Midbrain (tissue), 1 donor: ENCODE results near the gene ZNF664.

Experiments
- DNase-seq: peaks from one replicate; lab custom pipeline; 2025; lab: John Stamatoyannopoulos, UW

Gene ZNF664

GRCh38 chr12:124010687-124011086 is 37.7 kb downstream of the ZNF664 start:
- DNase-seq, result no peak

DNA sequence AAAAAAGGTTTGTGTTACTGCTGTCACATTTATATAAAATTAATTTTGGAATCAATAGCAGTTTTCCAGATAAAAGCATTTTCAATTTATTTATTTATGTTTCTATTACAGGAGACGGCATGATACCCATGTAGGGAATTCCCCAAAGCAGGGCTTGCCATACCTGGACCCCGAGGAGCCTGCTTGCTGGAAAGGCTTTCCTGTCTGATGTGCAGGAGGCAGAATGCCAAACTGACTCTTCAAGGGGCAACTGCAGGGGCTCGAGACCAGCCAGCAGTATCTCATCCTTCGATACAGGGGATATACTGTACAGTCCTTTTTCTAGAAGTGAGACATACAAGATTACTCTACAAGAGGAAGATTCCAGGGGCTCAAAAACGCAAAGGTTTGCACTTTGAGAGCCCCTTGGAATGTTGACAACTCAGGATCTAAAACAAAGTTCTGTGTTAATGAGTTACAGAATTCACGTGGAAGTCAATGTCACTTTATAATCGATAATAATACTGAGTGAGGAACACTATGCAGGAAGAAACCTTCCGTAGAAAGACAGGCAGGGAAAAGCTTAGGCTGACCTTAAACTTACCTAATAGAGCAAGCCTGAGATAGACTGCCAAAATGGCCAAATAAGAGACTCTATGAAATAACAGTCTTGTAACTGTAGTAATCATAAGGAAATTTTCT is 38.6 kb downstream of the ZNF664 start:
- DNase-seq, result no peak

DNA sequence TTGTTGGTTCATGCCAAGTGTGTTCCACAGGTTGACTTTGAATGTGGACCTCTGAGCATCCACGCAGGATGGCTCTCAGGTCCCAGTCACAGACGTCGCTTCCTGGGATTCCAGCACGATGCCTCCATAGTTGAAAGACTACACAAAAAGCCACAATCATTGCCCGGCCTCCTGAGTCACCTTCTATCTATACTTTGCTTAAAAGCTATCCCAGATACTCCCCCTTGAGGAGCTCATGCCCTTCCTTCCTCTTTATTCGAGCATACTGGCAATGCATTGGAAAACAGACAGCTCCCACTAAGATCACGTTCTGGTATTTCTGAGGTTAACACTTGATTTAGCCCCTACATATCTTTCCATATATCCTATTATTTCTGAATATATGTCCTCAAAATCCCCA is 40.1 kb downstream of the ZNF664 start:
- no peak for DNase-seq

DNA sequence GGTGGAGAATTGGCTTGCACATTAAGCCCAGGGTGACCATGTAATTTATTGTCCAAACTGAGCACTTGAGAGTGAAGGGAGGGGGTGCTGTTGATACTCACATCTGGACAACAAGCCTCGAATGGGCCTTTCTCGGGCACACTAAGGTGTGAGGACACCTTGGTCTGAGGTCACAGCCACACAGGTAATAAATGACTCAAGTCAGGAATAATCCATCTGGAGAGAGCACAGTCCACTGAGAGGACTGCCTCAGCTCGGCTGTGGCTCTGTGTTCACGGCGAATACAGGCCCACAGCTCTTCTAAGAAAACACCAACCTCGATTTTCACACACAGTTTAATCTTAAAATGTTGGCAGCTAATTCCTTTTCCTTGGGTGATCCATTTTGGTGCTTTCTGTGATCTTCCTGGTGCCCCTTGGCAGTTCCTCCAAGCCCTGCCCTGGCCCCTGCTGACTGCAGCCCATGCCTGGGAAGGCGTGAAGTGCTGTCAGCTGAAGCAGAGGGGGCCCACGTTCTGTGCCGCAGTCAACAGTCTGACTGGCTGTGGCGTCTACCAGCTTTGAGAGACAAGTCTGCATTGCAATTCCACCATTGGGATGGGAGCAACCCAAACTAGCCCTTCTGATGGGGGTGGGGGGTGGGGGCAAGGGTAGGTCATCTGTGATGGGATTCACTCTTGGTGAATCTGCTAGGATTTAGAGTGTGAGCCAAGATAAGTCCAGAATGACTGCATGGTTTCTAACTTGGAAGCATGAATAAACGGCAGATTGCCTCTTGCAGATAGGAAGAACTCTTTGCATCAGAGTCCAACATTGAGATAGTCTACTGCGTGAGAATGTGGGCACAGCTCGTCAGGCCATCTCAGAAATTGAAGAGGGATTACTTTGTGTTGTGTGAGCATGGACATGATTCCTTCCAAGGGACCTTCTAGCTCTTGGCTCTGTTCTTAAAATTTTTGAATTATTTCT is 42.8 kb downstream of the ZNF664 start:
- DNase-seq, result no peak

DNA sequence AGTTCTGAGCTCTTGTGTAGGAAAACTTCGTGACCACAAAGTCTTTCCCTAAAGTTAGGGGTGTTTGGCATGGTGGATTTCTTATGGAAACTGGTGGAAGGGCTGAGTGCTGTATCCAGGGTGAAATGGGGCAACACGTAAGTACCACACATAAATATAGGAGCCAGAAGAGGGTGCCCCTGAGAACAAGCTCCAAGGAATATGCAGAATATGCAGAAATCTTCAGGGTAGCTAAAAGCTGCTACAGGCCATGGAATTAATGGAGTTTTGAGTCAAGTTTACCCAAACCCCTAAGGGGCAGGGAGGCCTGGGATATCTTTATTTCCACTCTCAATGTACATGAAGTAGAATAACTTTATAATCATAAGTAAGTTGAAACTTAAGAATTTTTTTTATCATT is 44.0 kb downstream of the ZNF664 start:
- DNase-seq, result no peak

DNA sequence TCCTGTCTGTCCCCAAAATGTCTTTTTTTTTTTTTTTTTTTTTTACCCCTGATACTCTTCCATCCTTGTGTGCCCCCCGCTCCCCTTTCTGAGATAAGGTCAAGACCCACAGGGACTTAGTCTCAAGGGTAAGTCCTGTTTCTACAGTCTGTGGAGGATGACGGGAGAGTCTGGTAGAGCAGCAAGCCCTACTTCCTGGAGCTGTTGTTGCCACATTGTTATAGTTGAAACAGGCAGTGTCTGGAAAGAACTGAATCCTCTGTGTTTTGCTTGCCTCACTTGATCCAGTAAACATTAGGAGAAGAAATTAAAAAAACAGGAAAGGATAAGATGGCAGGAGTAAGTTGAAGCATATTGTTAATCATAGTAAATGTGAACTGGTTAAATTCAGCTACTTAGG is 45.5 kb downstream of the ZNF664 start:
- no peak for DNase-seq

DNA sequence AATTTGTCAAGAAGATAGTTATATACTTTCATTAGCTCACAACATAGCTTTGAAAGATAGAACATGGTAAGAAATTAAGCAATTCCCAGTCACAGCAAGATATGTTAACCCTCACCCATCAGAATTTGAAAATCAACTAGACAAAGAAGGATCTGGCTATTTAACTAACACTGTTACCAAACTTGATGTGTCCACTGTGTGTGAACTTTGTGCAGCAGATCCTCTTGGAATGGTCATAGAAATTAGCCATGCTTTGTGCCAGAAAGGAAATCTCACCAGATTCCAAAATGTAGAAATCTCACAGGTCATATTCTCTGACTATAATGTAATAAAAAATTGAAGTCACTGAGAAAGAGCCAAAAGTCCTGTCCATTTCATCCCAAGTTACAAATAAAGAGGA is 46.1 kb downstream of the ZNF664 start:
- no peak for DNase-seq

DNA sequence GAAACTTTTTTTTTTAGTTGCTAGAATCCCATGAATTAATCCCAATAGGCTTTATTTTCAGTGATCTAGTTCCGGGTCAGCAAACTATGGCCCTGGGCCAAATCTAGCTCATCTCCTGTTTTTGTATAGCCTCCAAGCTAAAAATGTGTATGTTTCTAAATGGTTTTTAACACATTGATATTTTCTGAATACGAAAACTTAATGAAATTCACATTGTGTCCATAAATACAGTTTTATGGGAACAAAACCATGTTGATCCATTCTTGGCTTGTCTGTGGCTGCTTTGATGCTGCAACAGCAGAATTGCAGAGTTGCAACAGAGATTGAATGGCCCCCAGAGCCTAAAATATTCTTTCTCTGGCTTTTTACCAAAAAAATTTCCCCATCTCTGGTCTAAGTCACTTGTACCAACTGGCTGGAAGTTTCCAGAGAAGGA is 47.5 kb downstream of the ZNF664 start:
- DNase-seq, result no peak

DNA sequence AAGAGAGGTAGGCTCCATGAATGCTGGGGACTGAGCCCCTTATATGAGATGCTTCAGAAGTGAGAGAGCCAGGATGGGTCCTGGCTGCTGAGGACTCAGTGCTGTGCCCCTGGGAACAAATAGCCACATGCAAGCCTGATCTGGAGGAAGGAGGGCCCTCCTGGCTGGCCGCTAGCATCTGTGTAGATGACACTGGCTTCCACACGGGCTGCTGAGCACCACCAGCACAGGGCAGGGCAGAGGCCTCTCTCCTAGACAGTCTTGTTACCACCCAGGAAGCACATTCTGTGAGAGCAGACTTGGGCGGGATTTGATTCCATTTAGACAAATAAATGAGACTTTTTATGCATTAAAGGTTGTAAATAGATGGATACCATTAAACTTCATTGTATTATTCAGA is 48.0 kb downstream of the ZNF664 start:
- no peak for DNase-seq

- no peak for DNase-seq
Observed at GRCh38 chr12:124022161-124022560, 49.1 kb downstream of the ZNF664 start.

DNA sequence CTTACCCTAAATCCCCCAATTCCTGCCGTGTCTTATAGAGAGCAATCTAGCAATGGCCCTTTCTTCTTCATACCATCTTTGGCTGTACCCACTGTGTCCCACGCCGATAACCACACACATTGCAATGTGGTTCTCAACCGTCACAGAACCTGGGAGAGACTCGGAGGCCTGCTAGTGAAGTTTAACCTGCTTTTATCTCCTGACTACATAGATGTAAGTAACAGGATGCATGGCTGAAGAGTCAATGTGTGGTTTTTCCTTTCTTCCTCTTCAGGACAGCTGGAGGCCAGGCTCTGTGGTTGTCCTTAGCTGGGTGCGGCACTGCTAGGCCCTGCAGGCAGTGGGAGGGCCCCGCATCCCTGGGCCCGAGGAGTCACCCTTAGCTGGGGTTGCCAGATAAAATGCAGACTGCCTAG is 51.3 kb downstream of the ZNF664 start:
- no peak for DNase-seq

- no peak for DNase-seq
Observed at GRCh38 chr12:124024776-124025175, 51.8 kb downstream of the ZNF664 start.

DNA sequence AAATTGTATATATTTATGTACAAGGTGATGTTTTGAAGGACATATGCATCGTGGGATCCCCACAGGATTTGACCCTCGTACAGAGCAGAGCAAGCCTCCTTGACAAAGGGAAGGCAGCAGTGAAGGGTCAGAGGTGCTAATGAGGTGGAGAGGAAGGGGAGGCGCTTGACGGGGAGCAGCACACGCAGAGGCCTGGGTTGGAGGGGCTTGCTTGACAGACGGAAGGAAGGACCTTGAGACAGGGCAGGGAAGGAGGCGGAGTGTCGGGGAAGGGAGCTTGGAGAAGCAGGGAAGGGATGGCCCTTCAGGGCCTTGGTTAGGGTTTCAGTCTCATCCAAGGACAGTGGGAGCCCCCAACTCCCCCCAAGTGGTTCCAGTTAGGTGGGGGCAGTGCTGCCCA is 52.6 kb downstream of the ZNF664 start:
- no peak for DNase-seq

GRCh38 chr12:124026755-124027745 is 54.0 kb downstream of the ZNF664 start:
- DNase-seq, result no peak

GRCh38 chr12:124027753-124028554 is 54.9 kb downstream of the ZNF664 start:
- DNase-seq, result no peak

GRCh38 chr12:124028555-124028925 is 55.5 kb downstream of the ZNF664 start:
- no peak for DNase-seq

DNA sequence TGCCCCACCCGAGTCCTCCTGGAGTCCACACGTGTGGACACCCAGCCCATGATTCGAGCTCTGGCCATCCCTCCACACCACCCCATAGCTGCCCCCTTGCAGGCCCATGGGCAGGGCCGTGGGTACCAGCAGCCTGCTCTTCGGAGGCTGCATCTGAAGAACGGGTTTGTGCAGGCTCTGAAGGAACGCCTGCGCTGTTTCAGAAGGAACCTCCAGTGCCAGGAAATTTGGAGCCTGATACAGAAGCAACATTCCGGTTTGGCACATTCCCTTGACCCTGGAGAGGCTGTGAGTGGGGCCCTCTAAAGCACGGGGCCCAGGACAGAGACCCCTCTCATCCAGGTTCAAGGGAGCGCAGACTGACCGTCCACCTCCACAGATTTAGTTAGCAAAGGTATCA is 57.0 kb downstream of the ZNF664 start:
- no peak for DNase-seq

DNA sequence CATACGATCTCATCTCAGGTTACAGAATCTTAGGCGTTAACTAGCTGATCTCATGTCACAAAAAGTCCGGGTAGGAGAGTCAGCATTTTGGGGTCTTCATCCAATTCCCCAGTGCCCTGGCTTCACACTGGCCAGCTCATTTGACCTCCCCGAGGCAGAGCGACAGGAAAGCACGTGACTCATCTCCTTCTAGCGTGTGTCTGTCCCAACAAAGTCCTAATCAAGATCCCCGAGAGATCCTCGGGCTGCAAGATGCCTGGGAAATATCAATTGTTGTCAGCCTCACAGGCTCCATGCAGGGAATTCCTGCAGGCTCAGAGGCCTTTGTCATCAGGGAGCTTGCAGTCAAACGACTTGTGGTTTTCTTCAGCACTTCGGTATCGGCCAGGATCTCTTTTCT is 57.5 kb downstream of the ZNF664 start:
- DNase-seq, result no peak

GRCh38 chr12:124031058-124031457 is 58.0 kb downstream of the ZNF664 start:
- DNase-seq, result no peak

DNA sequence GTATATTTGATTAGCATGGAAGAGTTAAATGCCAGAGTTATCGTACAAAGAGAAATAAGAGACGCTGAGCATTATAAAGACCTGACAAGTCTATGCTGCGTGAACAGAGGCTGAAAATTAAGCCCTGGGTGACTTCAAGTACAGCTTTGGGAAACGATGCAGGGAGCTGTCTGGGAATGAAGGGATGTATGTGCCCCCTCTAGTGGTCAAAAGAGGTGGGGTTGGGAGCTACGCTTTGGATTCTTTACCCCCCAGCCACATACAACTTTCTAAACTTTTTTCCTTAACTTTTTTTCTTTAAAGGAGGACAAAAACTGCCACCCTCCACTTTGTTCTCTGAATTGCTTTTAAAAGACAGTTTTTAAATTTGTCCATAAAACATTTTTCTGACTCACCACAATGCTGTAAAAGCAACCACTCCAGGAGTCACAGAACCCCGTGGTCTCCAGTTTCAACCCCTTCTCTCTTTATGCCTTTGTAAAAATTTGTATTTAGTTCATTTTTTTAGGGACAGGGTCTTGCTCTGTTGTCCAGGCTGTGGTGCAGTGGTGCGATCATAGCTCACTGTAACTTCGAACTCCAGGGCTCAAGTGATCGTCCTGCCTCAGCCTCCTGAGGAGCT is 59.4 kb downstream of the ZNF664 start:
- peak; percentile 69 for DNase-seq

GRCh38 chr12:124033859-124034258 is 60.8 kb downstream of the ZNF664 start:
- DNase-seq, result no peak
